ENCODE results near the gene MAGEB1. TPM values are rescaled to one million over a fixed set of nuclear protein-coding genes. Genes with fewer than 3 reads are reported as not detected.

The MAGEB1 gene
- total RNA-seq, 6 experiments from 2014 or later: not detected

DNA sequence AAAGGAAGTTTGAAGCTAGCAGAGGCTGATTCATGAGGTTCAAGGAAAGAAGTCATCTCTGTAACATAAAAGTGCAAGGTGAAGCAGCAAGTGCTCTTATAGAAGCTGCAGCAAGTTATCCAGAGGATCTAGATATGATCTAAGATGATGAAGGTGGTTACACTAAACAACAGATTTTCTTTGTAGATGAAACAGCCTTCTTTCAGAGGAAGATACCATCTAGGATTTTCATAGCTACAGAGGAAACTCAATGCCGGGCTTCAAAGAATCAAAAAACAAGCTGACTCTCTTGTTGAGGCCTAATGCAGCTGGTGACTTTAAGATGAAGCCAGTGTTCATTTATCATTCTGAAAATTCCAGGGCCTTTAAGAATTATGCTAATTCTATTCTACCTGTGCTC, 33.5 kb downstream of the MAGEB1 start:
- Histone ChIP-seq H3K36me3 (no peaks in the 10 kb centered on the region), H3K27ac (no peak overlapping the region), H3K9me3 (no peaks in the 10 kb centered on the region), H3K27me3 (no peaks in the 10 kb centered on the region), H3K4me3 (no peak overlapping the region), H3K4me1 (no peaks in the 10 kb centered on the region)
- TF ChIP-seq, protein P1, sequence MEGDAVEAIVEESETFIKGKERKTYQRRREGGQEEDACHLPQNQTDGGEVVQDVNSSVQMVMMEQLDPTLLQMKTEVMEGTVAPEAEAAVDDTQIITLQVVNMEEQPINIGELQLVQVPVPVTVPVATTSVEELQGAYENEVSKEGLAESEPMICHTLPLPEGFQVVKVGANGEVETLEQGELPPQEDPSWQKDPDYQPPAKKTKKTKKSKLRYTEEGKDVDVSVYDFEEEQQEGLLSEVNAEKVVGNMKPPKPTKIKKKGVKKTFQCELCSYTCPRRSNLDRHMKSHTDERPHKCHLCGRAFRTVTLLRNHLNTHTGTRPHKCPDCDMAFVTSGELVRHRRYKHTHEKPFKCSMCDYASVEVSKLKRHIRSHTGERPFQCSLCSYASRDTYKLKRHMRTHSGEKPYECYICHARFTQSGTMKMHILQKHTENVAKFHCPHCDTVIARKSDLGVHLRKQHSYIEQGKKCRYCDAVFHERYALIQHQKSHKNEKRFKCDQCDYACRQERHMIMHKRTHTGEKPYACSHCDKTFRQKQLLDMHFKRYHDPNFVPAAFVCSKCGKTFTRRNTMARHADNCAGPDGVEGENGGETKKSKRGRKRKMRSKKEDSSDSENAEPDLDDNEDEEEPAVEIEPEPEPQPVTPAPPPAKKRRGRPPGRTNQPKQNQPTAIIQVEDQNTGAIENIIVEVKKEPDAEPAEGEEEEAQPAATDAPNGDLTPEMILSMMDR (IDR thresholded peaks at IDR 0.05): no peak
- no peak for TF ChIP-seq POLR2A (IDR thresholded peaks at IDR 0.05)
- intact Hi-C loops (cut with DNase I): no loop called here
- ATAC-seq (no peak), DNase-seq (no peak)
- WGBS (ENCODE audit: insufficient coverage, low coverage, low lambda C conversion rate, missing lambda C conversion rate): 69% methylated on average over 1 of the region's 1 CpG

DNA sequence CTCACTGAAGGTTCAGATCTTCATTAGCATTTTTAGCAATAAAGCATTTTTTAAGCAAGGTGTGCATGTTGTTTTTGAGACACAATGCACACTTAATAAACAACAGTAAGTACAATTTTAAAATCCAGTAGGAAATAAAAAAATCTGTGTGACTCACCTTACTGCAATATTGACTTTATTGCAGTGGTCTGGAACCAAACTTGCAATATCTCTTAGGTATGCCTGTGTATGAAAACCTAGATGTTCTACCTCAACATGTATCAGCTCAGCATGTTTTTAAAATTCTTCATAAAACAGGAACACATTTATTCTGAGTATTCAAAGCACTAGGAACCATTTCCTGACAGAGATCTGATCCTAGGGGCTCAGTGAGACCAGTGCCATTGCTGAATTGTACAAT, 35.6 kb downstream of the MAGEB1 start:
- intact Hi-C loops (cut with DNase I): no loop called here
- no peak for ATAC-seq
- Histone ChIP-seq H3K4me1 (no peaks in the 10 kb centered on the region), H3K4me3 (no peak overlapping the region), H3K9me3 (no peaks in the 10 kb centered on the region), H3K27me3 (no peaks in the 10 kb centered on the region), H3K27ac (no peak overlapping the region), H3K36me3 (no peaks in the 10 kb centered on the region)
- no peak for DNase-seq
- TF ChIP-seq, protein P1 (IDR thresholded peaks at IDR 0.05): no peak
- TF ChIP-seq POLR2A (IDR thresholded peaks at IDR 0.05): no peak

DNA sequence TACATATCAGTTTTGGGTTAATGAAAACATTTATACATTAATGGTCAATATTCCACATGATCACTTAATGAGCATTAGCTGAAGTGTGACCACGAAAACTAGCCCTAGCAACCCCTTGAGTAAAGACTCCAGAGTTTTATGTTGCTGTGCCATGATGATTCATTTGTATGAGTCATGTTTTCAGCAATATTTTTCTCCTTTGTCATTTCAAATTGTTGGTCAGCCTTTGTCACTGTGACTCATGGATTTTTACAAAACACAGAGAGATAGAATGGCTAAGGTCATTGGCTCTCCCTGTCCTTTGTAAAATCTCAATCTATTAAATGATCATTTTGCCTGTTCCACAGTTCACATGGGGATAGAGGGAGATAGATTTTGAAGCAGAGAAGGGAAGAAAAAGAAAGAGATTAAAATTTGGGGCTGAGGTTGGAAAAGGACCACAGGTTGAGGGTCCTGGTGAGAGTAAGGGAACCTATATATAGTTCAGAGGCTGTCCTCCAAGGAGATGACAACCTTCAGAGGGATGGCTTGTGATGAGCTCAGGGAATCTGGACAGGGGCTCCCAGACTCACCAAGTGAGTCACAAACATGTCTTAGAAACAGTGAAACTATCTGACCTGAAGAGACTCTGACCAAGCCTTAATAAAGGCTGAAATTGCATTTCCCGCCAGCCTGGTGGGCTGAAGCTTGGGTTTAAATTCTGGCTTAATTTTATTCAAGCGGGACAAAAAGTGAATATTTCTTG, 36.7 kb downstream of the MAGEB1 start:
- Histone ChIP-seq H3K4me1 (no peaks in the 10 kb centered on the region), H3K4me3 (no peak overlapping the region), H3K36me3 (no peaks in the 10 kb centered on the region), H3K27ac (no peak overlapping the region), H3K9me3 (no peaks in the 10 kb centered on the region), H3K27me3 (no peaks in the 10 kb centered on the region)
- DNase-seq (no peak), ATAC-seq (peak in 1 of 4 donors; percentile 78)
- WGBS (ENCODE audit: insufficient coverage, low coverage, low lambda C conversion rate, missing lambda C conversion rate): 41% methylated on average over 3 of the region's 3 CpGs
- intact Hi-C loops (cut with DNase I): no loop called here
- no peak for TF ChIP-seq POLR2A (IDR thresholded peaks at IDR 0.05)
- TF ChIP-seq, protein P1 (IDR thresholded peaks at IDR 0.05): no peak

DNA sequence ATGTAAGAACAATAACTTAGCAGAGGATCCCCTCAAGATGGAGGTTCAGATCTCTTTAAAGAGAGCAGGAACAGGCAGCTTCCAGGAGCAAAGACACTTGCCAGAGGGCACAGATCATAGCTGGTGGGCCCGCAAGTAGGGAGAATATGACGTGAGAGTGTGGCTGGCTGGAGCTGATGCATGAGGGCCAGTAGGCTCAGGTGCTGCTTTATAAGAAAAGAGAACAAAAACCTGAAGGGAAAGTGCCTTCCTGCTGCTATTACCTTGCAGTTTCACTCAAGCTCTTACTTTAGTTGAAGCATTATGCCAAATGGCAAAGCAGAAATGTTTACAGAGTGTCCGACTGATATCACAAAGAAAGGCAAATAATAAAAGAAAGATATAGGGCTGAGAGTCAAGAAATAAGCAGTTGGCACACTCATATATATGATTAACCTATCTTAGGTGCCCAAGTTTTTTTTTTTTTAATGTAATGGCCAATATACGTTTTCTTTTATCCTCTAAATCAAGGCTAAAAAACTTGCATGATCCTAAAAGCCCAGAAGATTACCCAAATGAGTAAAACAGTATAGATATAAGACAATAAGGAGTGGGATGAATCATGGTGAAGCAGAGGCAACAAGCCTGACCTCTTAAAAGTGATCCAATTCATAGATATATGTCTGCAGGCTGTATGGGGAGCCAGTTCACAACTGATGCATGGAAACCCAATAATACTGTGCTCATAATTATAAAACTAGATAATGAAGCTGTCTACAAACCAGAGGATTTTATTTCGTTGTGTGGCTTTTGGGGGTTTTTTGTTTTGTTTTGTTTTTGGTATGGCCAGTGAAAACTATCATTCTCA, 49.7 kb downstream of the MAGEB1 start:
- H3K4me3 ChIP-seq: no peak overlapping the region
- H3K27me3 ChIP-seq: no peaks in the 10 kb centered on the region
- intact Hi-C loops (cut with DNase I): no loop called here
- H3K4me1 ChIP-seq: no peaks in the 10 kb centered on the region
- no peak overlapping the region for H3K27ac ChIP-seq
- H3K9me3 ChIP-seq: no peaks in the 10 kb centered on the region
- no peak for DNase-seq
- TF ChIP-seq POLR2A (IDR thresholded peaks at IDR 0.05): no peak
- TF ChIP-seq, protein P1 (IDR thresholded peaks at IDR 0.05): no peak
- no peaks in the 10 kb centered on the region for H3K36me3 ChIP-seq
- no peak for ATAC-seq
- WGBS (ENCODE audit: insufficient coverage, low coverage, low lambda C conversion rate, missing lambda C conversion rate): 28% methylated on average over 5 of the region's 5 CpGs

All from right lobe of liver (tissue), 6 donors.